GM08714 (cell line): ENCODE data around the gene ATP6V1B1.
A peak's percentile ranks its signal among the peaks of the same experiment; 100 is the strongest.

Source experiments
- H3K4me3 ChIP-seq: fragments of 200-500 bp; sonication (Bioruptor generic); 2 replicates; pipeline ENCODE4 v1.5.1; 2014; ENCODE audit warnings: mild to moderate bottlenecking, low read length, inconsistent platforms
- ZNF274 ChIP-seq: IDR thresholded peaks from 2 replicates; pipeline ENCODE4 v1.6.1; 2012; ENCODE audit warnings: mild to moderate bottlenecking, low read depth, low read length

The ATP6V1B1 gene

DNA sequence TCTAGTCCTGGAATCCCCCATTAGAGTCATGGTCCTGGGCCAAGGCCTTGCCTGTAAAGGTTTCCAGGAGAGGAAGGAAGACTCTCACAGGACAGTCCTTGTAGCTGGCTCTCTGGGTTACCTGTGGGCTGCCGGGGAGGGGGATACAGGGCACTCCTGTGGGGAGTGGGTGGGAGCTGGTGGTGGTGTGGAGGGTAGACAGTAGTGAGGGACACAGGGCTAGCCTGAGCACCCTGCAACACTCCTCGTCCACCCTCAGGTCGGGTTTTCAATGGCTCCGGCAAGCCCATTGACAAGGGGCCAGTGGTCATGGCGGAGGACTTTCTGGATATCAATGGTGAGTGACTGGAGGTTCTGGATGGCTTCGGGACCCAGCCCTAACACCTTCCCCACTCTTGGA, 23.1 kb downstream of the ATP6V1B1 start:
- no peak overlapping the region for H3K4me3 ChIP-seq
- no peak for TF ChIP-seq ZNF274

DNA sequence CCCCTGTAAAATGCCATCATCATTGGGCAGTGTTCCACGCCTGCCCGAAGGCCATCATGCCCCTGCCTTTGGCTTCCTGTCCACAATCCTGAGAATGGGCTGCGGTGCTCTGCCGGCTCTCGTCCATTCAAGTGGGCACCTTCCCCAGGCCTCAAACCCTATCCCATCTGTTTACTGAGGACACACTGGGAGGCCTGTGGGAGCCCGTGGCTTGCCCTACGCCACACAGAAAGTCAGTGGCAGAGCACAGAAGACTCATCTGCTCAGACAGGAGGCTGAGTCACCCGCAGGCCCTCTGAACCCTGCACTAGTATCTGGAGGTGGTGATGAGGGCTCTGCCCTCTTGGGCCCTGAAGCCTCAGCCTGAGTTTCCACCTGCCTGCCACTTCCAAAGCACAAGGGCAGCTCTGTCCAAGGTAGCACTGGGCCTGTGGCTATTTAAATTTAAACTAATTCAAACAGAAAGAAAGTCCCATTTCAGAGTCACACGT, 23.6 kb downstream of the ATP6V1B1 start:
- TF ChIP-seq ZNF274, result no peak
- H3K4me3 ChIP-seq, result no peak overlapping the region

DNA sequence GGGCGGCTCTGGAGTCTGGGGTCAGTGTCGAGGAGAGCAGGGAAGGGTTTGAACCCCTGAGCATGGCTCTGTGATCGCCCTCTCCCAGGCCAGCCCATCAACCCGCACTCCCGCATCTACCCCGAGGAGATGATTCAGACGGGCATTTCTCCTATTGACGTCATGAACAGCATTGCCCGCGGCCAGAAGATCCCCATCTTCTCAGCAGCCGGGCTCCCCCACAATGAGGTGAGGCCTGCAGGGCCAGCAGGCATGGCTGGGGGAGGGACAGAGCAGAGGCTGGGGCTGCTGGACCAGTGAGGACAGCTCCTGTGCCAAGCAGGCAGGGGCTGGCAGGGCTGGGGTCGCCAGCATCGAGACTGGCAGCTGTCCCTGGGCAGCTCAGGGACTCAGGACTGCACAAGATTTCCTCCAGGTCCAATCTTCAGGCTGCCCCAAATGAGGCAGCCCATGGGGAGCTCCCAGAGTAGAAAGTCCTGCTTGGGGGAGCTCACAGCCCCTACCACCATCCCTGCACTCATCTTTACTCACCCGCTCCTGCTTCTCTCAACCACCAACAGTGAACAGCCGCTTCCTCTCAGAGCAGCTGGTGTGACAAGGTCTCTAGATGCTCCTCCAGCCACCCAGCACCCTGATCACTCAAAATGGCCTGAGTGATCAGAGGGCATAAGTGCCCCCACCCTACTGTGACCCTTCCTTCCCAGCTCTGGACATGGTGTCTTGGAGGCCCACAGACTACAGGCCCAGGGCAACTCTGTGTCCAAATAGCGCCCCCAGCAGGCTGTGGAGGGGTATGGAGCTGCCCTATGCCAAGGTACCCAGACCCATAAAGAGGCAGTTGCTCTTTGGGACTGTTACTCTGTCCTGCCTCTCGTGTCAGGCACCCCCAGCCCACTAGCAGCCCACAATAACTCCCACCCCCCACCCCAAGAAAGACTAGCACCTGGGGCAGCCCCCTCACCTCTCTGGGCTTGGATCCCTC, 24.4 kb downstream of the ATP6V1B1 start:
- TF ChIP-seq ZNF274, result no peak
- H3K4me3 ChIP-seq, result no peak overlapping the region

DNA sequence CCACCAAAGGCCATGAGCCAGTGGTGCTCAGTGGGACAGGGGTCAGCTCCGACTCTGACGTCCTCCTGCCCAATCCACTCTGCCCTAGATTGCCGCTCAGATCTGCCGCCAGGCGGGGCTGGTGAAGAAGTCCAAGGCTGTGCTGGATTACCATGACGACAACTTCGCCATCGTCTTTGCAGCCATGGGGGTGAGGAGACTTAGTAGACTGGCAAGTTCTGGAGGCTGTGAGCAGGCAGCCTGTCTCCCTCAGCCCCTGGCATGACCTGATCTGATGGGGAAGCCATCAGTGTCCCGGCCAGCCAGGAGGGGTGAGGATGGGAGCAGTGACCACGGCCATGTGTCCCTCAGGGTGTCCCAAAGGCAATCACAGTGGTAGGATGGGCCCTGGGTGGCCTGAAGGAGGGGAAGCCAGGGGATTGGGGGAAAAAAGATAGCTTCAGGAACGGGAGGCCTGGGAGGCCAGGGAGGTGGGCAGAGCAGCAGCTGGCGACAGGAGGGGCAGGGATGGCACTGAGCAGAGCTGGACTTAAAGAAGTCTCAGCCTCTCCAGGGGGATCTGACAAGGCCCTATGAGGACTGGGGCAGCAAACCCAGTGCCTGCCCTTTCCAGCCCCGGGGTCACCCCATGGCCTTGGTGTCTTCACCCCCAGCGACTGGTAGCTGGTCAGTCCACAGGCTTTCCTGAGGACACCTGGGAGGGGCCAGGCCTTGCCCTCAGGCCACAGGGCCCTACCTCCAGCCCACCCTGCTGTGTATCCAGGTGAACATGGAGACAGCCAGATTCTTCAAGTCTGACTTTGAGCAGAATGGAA, 25.3 kb downstream of the ATP6V1B1 start:
- H3K4me3 ChIP-seq, result no peak overlapping the region
- no peak for TF ChIP-seq ZNF274

DNA sequence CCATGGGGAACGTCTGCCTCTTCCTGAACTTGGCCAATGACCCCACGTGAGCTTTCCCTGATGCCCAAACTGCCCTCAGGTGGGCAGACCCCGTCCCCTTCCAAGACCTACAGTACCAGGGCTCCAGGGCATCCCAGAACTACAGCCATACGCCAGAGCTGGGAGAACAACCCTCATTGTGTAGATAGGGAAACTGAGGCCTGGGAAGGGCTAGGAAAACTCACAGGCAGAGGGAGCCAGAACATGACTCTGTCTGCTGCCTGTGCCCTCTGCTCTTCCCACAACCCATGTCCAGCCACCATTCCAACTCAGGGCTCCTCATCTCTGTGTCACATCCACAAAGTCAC, 25.9 kb downstream of the ATP6V1B1 start:
- no peak overlapping the region for H3K4me3 ChIP-seq
- TF ChIP-seq ZNF274, result no peak

DNA sequence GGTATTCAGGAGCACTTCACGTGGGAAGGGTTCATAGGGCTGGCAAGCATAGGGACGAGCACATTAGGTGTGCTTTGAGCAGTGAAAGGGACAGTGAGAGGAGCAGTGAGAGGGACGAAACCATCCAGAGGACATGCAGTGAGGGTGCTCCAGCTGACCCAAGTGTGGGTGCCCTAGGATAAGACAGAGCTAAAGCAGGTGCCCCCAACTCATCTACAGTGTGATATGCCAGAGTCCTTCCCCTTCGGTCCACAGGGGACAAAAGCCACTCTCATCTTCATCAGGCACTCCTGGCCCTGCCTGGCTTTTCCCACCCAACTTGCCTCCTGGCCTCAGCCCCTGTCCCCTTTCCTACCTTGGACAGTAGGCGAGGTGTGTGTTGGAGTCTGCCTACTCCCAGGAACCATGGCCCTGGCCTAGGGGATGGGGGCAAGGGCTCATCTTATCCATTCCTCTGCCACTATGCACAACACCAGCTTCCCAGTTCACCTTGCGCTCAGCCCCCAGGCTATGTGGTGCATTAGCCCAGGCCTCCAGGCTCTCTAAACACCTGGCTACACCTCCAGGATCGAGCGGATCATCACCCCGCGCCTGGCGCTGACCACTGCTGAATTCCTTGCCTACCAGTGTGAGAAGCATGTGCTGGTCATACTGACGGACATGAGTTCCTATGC, 26.6 kb downstream of the ATP6V1B1 start:
- no peak overlapping the region for H3K4me3 ChIP-seq
- TF ChIP-seq ZNF274, result no peak

DNA sequence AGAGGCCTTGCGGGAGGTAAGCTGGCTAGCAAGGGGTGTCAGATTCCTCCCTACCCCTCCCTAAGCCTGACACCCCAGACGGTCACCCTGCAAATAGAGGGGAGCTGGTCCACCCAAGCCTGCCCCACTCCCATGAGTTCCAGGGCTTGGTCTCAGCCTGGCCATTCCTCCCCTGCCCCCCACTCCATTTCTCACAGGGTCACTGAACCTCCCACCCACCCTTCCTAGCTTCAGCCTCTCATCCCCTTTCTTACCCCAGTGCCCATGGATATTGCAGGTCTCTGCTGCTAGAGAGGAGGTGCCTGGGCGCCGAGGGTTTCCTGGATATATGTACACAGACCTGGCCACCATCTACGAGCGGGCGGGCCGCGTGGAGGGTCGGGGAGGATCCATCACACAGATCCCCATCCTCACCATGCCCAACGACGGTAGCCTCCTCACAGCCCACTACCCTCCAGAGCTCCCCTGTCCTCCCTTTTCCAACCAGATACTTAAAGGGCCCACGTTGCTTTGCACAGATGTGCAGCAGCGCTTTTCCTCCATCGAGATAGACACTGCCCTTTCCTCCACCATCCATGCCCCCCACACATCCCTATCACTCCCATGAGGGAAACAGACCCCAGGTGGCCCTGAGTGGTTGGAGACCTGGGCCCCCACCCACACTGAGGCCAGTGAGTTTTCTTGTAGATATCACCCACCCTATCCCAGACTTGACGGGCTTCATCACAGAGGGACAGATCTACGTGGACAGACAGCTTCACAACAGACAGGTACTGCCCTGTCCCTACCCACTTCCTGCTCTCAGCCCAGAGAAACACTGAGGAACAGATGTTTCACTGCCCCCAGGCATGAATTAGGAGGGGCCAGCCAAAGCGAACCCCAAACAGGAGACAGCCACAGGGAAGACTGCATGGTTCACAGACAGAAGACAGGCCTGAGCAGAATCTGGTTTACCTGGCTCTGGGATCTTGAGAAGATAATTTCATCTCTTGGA, 27.5 kb downstream of the ATP6V1B1 start:
- no peak overlapping the region for H3K4me3 ChIP-seq
- TF ChIP-seq ZNF274, result no peak

DNA sequence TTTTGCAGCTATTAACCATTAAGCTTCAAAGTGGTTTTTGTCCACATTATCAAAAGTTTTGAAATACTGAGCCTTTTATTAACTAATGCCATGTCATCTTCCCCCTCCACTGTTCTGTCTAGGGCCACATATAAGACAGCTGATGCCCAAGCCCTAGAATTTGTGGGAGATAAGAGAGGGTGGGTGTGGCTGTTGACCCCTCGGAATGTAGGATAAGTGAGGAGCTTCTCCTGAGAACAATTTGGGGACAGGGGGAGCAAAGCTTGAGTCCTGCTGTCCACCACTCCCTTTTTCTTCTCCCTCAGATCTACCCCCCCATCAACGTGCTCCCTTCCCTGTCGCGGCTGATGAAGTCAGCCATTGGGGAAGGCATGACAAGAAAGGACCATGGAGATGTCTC, 28.4 kb downstream of the ATP6V1B1 start:
- no peak overlapping the region for H3K4me3 ChIP-seq
- no peak for TF ChIP-seq ZNF274

DNA sequence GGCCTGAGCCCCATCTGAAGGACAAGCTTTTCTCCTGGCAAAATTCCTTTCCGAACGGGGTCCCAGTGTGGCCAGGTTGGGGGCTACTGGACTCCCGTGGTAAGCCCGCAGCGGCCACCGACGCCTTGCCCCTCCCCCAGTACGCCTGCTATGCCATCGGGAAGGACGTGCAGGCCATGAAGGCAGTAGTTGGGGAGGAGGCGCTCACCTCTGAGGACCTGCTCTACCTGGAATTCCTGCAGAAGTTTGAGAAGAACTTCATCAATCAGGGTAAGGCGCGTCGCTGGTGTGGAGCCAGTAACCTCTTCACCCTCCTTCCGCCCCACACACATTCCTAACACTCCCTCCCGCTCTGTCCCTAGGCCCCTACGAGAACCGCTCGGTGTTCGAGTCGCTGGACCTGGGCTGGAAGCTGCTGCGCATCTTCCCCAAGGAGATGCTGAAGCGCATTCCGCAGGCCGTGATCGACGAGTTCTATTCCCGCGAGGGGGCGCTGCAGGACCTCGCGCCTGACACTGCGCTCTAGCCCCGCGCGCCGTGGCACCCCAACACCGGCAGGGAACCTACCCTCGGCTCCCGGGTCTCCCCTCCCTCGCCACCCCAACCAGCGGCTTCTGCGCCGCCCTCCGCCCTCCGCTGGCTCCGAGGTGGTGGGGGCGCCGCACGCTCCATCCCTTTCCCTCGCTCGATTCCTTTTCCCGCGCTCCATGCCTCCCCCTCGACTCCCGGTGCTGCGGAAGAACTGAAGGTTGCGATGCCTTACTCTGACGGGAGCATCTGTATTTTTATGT, 29.1 kb downstream of the ATP6V1B1 start:
- TF ChIP-seq ZNF274, result no peak
- H3K4me3 ChIP-seq, result peak overlapping the region; percentile 45; the same call in 1 of the 2 replicates

DNA sequence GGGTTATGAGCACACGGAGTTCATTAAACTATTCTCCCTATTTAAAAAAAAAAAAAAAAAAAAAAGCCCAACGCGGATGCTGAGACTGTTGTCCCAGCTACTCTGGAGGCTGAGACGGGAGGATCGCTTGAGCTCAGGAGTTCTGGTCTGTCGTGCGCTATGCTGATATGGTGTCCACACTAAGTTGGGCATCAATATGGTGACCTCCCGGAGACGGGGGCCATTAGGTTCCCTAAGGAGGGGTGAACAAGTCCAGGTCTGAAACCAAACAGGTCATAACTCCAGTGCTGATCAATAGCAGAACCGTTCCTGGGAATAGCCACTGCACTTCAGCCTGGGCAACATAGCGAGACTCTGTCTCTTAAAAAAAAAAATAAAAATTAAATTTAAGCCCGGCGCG, 29.8 kb downstream of the ATP6V1B1 start:
- H3K4me3 ChIP-seq, result peak overlapping the region; percentile 45; the same call in 1 of the 2 replicates
- TF ChIP-seq ZNF274, result no peak

DNA sequence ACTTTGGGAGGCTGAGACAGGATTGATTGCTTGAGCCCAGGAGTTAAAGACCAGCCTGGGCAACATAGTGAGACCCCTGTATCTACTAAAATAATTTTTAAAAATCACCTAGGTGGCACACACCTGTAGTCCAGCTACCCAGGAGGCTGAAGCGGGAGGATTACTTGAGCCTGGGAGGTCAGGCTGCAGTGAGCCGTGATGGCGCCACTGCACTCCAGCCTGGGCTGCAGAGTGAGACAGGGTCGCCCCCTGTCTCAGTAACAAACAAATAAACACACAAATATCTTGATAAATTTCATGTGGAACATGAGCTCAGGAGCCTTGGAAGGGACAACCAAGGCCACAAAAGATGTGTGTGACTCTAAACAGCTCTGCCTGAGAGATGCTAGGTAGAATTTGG, 31.0 kb downstream of the ATP6V1B1 start:
- TF ChIP-seq ZNF274, result no peak
- no peak overlapping the region for H3K4me3 ChIP-seq

DNA sequence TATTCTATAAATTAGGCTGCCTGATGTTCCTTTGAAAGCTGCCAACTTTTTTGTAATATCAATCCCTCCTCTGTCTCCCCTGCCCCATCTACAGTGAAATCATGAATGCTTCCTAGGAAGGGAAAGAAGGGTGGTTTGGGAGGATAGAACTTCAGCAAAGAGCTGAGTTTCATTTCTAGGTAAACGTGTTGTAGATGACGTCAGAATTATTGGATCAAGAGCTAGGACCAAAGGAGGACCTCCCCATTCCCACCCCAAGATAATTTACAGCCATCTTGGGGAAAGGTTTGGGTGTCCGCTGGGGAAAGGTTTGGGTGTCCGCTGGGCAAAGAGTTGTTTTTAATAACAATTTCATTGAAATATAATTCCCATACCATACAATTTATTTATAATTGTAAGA, 31.5 kb downstream of the ATP6V1B1 start:
- no peak overlapping the region for H3K4me3 ChIP-seq
- no peak for TF ChIP-seq ZNF274
